HepG2 (cell line): ENCODE results near the gene C9orf40. TPM values are rescaled to one million over a fixed set of nuclear protein-coding genes. Genes with fewer than 3 reads are reported as not detected.

ENCODE experiments used
- CHD4 ChIP-seq: fragments of 200-600 bp; sonication (generic); IDR thresholded peaks from 2 replicates; pipeline ENCODE4 v1.7.0; 2017; ENCODE audit warnings: mild to moderate bottlenecking, low read length, borderline replicate concordance
- GATAD2A ChIP-seq: IDR thresholded peaks from 2 replicates; pipeline ENCODE4 v1.6.1; 2016
- IKZF4 ChIP-seq: sonication (generic); formaldehyde crosslinking; IDR thresholded peaks from 2 replicates; pipeline ENCODE4 v1.5.1; 2020; ENCODE audit warnings: borderline replicate concordance, mild to moderate bottlenecking, low read depth, missing genetic modification reagents; ENCODE audit errors: not compliant biosample characterization
- KMT2A ChIP-seq: sonication (generic); formaldehyde crosslinking; IDR thresholded peaks from 2 replicates; pipeline ENCODE4 v1.4.0; 2020; ENCODE audit warnings: missing genetic modification reagents
- NONO ChIP-seq, 2 experiments: fragments of 450-650 bp in 1 of 2; sonication (generic) in 1 of 2; formaldehyde crosslinking in 1 of 2; IDR thresholded peaks in 1 of 2; conservative IDR thresholded peaks in 1 of 2; 2 replicates each; pipeline versions ENCODE4 v1.6.1 to v1.8.0; 2017 to 2022; ENCODE audit warnings: mild to moderate bottlenecking in 1 of 2, missing genetic modification reagents in 1 of 2, moderate library complexity in 1 of 2
- RBM39 ChIP-seq: fragments of 200-400 bp; formaldehyde crosslinking; IDR thresholded peaks from one replicate; pipeline ENCODE4 v1.6.1; 2018; ENCODE audit warnings: antibody characterized with exemption, mild to moderate bottlenecking, low read depth, low read length; ENCODE audit not compliant: poor library complexity, severe bottlenecking
- RCOR2 ChIP-seq: IDR thresholded peaks from 2 replicates; pipeline ENCODE4 v1.6.1; 2016; ENCODE audit warnings: missing biosample characterization, missing genetic modification reagents
- TFDP2 ChIP-seq: sonication (generic); formaldehyde crosslinking; IDR thresholded peaks from 2 replicates; pipeline ENCODE4 v1.4.0; 2020; ENCODE audit warnings: missing genetic modification reagents
- THYN1 ChIP-seq: sonication (generic); formaldehyde crosslinking; IDR thresholded peaks from 2 replicates; pipeline ENCODE4 v1.8.1; 2023; ENCODE audit warnings: low read depth, mild to moderate bottlenecking, moderate library complexity, missing genetic modification reagents, borderline replicate concordance
- TRIM22 ChIP-seq: fragments of 450-650 bp; IDR thresholded peaks from 2 replicates; pipeline ENCODE4 v1.6.1; 2017
- ZNF232 ChIP-seq: sonication (generic); formaldehyde crosslinking; IDR thresholded peaks from 2 replicates; pipeline ENCODE4 v1.4.0; 2020; ENCODE audit warnings: missing genetic modification reagents, borderline replicate concordance
- ZNF296 ChIP-seq: sonication (generic); formaldehyde crosslinking; conservative IDR thresholded peaks from 2 replicates; pipeline ENCODE4 v1.5.0; 2020; ENCODE audit warnings: mild to moderate bottlenecking, missing genetic modification reagents
- ZNF383 ChIP-seq: sonication (generic); formaldehyde crosslinking; IDR thresholded peaks from 2 replicates; pipeline ENCODE4 v1.4.0; 2020; ENCODE audit warnings: missing genetic modification reagents, mild to moderate bottlenecking, borderline replicate concordance
- ZNF530 ChIP-seq: sonication (generic); formaldehyde crosslinking; IDR thresholded peaks from 2 replicates; pipeline ENCODE4 v1.5.0; 2020; ENCODE audit warnings: low read depth, mild to moderate bottlenecking, missing genetic modification reagents
- ZNF562 ChIP-seq: sonication (generic); formaldehyde crosslinking; IDR thresholded peaks from 2 replicates; pipeline ENCODE4 v1.8.0; 2022; ENCODE audit warnings: missing genetic modification reagents, borderline replicate concordance
- ZNF614 ChIP-seq: IDR thresholded peaks from 2 replicates; pipeline ENCODE4 v1.6.1; 2018; ENCODE audit warnings: missing biosample characterization, missing genetic modification reagents, inconsistent platforms, borderline replicate concordance
- ZNF703 ChIP-seq: sonication (generic); formaldehyde crosslinking; IDR thresholded peaks from 2 replicates; pipeline ENCODE4 v1.5.1; 2020; ENCODE audit warnings: missing genetic modification reagents, mild to moderate bottlenecking, moderate library complexity, borderline replicate concordance
- ZNF75D ChIP-seq: sonication (generic); formaldehyde crosslinking; IDR thresholded peaks from 2 replicates; pipeline ENCODE4 v1.8.1; 2023; ENCODE audit warnings: missing genetic modification reagents, mild to moderate bottlenecking, borderline replicate concordance
- ZNF800 ChIP-seq: sonication (generic); formaldehyde crosslinking; IDR thresholded peaks from 2 replicates; pipeline ENCODE4 v1.4.0; 2020; ENCODE audit warnings: missing genetic modification reagents
- polyA plus RNA-seq, 8 experiments: library from polyadenylated mRNA; depleted of rRNA in 3 of 8; stranded (reverse) in 7 of 8; unstranded in 1 of 8; fragments of >200 nt; fragmentation: Illumina TruSeq in 4 of 8; extraction: Trizol in 4 of 8; gene quantifications; 2 replicates each; pipeline versions ENCODE4 v1.2.1 to v1.2.3, GENCODE V29; 2011 to 2016; ENCODE audit warnings: low read depth in 4 of 8, missing spikeins in 1 of 8, mixed read lengths in 1 of 8; ENCODE audit not compliant: insufficient read depth in 1 of 8
- total RNA-seq, 5 experiments: library from RNA; depleted of rRNA; stranded (reverse); fragments of >200 nt; fragmentation: Illumina TruSeq; extraction: Trizol; gene quantifications; 2 replicates each; pipeline ENCODE4 v1.2.3, GENCODE V29; 2016; ENCODE audit warnings: low read depth in 1 of 5
- TF ChIP-seq, protein P1 (sequence below): IDR thresholded peaks from 2 replicates; pipeline ENCODE4 v1.6.1; 2016; ENCODE audit warnings: low read depth
- TF ChIP-seq, protein P2 (sequence below): sonication (generic); formaldehyde crosslinking; IDR thresholded peaks from 2 replicates; pipeline ENCODE4 v1.5.0; 2020; ENCODE audit warnings: missing genetic modification reagents

C9orf40 gene
- total and polyA plus RNA-seq, 2 of the 13 experiments (the other 11 are each of a cell fraction or from before 2014, with no cell fraction given) = 3.0 to 13.5 TPM

DNA sequence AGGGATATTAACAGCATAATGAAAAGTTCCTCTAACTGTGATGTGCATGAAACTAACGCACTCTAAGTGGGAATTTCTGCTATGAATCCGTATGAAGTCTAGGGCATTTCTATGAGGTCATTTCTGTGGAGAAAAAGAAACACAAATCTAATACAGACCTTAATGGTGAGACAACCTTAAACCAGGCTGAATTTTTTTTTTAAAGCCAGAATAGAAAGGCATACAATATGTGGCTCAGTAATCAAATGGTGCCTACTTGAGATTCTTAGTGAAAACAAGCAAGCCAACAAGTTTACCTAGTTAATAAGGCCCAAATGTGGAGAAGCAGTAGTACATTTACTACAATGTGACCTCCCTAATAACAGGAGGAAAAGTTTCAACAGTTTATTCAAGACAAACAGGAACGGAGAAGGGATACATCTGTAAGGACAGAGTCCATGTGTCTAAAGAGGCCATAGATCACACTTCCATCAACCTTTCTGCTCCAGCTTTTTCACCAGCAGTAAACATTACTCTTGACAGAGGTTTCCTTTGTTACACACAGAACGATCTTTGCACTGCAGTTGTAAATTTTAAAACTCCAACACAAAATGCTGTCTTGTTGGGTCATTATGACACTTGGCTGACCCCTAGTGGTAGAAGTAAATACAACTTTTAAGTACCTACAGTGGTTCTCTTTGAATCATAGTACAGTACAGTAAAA lies 49.2 kb upstream of the C9orf40 start (continued):
- TF ChIP-seq ZNF800 (CRISPR knock-in tag) (no peak), ZNF614 (CRISPR knock-in tag) (peak; percentile 88), ZNF703 (no peak), ZNF232 (CRISPR knock-in tag) (no peak), IKZF4 (CRISPR knock-in tag) (no peak), TRIM22 (no peak), ZNF530 (CRISPR knock-in tag) (no peak), ZNF296 (no peak), THYN1 (CRISPR knock-in tag) (no peak), ZNF383 (no peak), KMT2A (no peak), GATAD2A (CRISPR knock-in tag) (peak; percentile 92), NONO (IDR thresholded peaks at IDR 0.05) (no peak), NONO (CRISPR knock-in tag; conservative IDR thresholded peaks at IDR 0.05) (peak; percentile 79), ZNF562 (CRISPR knock-in tag) (no peak), TFDP2 (no peak; the same call in 1 of the 2 replicates), RBM39 (no peak), CHD4 (peak; percentile 64; the same call in 1 of the 2 replicates), ZNF75D (CRISPR knock-in tag) (no peak), RCOR2 (CRISPR knock-in tag) (peak; percentile 72)
- TF ChIP-seq, protein P1, sequence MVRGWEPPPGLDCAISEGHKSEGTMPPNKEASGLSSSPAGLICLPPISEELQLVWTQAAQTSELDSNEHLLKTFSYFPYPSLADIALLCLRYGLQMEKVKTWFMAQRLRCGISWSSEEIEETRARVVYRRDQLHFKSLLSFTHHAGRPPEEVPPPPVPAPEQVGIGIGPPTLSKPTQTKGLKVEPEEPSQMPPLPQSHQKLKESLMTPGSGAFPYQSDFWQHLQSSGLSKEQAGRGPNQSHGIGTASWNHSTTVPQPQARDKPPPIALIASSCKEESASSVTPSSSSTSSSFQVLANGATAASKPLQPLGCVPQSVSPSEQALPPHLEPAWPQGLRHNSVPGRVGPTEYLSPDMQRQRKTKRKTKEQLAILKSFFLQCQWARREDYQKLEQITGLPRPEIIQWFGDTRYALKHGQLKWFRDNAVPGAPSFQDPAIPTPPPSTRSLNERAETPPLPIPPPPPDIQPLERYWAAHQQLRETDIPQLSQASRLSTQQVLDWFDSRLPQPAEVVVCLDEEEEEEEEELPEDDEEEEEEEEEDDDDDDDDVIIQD = peak; percentile 79; the same call in 1 of the 2 replicates
- TF ChIP-seq, protein P2, sequence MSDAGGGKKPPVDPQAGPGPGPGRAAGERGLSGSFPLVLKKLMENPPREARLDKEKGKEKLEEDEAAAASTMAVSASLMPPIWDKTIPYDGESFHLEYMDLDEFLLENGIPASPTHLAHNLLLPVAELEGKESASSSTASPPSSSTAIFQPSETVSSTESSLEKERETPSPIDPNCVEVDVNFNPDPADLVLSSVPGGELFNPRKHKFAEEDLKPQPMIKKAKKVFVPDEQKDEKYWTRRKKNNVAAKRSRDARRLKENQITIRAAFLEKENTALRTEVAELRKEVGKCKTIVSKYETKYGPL (CRISPR knock-in tag) = no peak
